ENCODE data around the gene PPM1F.

GRCh38 chr22:21958360-21959273 lies 6.0 kb upstream of the PPM1F start:
- TF ChIP-seq SMAD4 (CRISPR knock-in tag; IDR thresholded peaks at IDR 0.05) (no peak), ATF2 (CRISPR knock-in tag; IDR thresholded peaks at IDR 0.05; ENCODE audit: borderline replicate concordance, low read depth) (no peak), KAT7 (CRISPR knock-in tag; IDR thresholded peaks at IDR 0.05; ENCODE audit: borderline replicate concordance) (no peak), GABPB1 (CRISPR knock-in tag; IDR thresholded peaks at IDR 0.05) (no peak), FOXP4 (CRISPR knock-in tag; IDR thresholded peaks at IDR 0.05) (no peak), PRDM15 (CRISPR knock-in tag; IDR thresholded peaks at IDR 0.05) (no peak), SMAD3 (CRISPR knock-in tag; IDR thresholded peaks at IDR 0.05; ENCODE audit: borderline replicate concordance) (no peak), ERG (CRISPR knock-in tag; IDR thresholded peaks at IDR 0.05) (no peak), CTCF (IDR thresholded peaks at IDR 0.05) (no peak), ETV6 (CRISPR knock-in tag; IDR thresholded peaks at IDR 0.05) (no peak), ESRRA (CRISPR knock-in tag; IDR thresholded peaks at IDR 0.05; ENCODE audit: borderline replicate concordance) (no peak), AFF4 (CRISPR knock-in tag; IDR thresholded peaks at IDR 0.05; ENCODE audit: borderline replicate concordance) (no peak), USF2 (CRISPR knock-in tag; IDR thresholded peaks at IDR 0.05) (no peak), ZNF138 (CRISPR knock-in tag; conservative IDR thresholded peaks at IDR 0.05) (no peak)
